WERI-Rb-1 (cell line): ENCODE results near the gene UBXN6.
A peak's percentile ranks its signal among the peaks of the same experiment; 100 is the strongest.

Source experiments
- DNase-seq: peaks from one replicate; pipeline ENCODE4 v3.0.0-alpha.2; 2020
- H3K27ac ChIP-seq: fragments of 250-450 bp; sonication (Bioruptor Pico); 2 replicates; pipeline ENCODE4 v1.5.1; 2020; ENCODE audit warnings: mild to moderate bottlenecking, moderate library complexity
- H3K27me3 ChIP-seq: fragments of 250-450 bp; sonication (Bioruptor Pico); 2 replicates; pipeline ENCODE4 v1.5.1; 2021; ENCODE audit warnings: mild to moderate bottlenecking, low read depth, moderate library complexity; ENCODE audit not compliant: insufficient read depth, severe bottlenecking
- H3K36me3 ChIP-seq: fragments of 250-450 bp; sonication (Bioruptor Pico); 2 replicates; pipeline ENCODE4 v1.5.1; 2020; ENCODE audit warnings: mild to moderate bottlenecking, moderate library complexity
- H3K4me3 ChIP-seq: 2 replicates; pipeline ENCODE4 v1.5.1; 2011; ENCODE audit warnings: low read depth, mild to moderate bottlenecking, control low read depth, low read length
- H3K9me3 ChIP-seq: fragments of 250-450 bp; sonication (Bioruptor Pico); 2 replicates; pipeline ENCODE4 v1.5.1; 2021; ENCODE audit warnings: mild to moderate bottlenecking, moderate library complexity; ENCODE audit not compliant: severe bottlenecking
- TF ChIP-seq, protein P1 (sequence below): IDR thresholded peaks from 2 replicates; pipeline ENCODE4 v1.5.1; 2011; ENCODE audit warnings: low read depth, mild to moderate bottlenecking, control low read depth, inconsistent platforms, low read length

UBXN6 gene

DNA sequence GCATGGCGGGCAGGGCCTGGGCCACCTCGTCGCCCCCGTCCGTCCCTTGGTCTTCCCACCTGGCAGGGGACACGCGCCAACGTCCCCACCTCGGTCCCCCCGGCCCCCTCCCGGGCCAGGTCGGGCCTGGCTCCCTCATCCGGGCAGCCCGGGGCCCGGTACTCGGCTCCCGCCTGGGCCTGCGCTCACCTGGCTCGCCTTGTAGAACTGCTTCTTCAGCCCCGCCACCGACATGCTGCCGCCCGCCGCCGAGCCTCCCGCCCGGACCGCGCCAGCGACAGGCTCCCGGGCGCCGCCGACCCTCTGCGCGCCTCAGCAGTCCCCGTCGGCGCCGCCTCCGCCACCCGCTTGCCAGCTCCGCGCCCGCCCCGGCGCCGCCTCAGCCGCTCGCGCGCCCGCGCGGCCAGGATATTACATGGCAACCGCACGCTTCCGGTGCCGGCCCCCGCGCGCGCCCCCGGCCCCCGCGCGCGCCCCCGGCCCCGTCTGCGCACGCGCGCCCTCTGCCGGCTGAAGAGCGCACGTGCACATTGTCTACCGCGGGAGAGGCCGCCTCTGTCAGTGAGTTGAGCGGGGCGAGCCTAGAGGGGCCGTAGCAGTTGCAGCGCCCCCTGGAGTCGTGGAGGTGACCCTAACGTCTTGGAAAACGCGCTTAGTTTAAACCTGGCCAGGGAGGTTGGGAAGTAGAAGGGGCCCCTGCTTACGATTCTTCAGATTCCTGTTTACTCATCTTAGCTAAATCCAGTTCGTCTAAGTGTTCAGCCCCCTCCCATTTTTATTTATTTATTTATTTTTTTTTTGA, 57.3 kb downstream of the UBXN6 start, which contains the start of gene SH3GL1:
TSS of gene SH3GL1 (minus strand) at position 413 of the 802 bp plus-strand sequence. CDS start at position 234, 179 bp downstream.
- no peaks in the 10 kb centered on the region for H3K27me3 ChIP-seq
- peaks cover 52% of the 10 kb centered on the region for H3K36me3 ChIP-seq
- peak within 1 kb of the TSS; percentile 89 for H3K27ac ChIP-seq
- TF ChIP-seq, protein P1, sequence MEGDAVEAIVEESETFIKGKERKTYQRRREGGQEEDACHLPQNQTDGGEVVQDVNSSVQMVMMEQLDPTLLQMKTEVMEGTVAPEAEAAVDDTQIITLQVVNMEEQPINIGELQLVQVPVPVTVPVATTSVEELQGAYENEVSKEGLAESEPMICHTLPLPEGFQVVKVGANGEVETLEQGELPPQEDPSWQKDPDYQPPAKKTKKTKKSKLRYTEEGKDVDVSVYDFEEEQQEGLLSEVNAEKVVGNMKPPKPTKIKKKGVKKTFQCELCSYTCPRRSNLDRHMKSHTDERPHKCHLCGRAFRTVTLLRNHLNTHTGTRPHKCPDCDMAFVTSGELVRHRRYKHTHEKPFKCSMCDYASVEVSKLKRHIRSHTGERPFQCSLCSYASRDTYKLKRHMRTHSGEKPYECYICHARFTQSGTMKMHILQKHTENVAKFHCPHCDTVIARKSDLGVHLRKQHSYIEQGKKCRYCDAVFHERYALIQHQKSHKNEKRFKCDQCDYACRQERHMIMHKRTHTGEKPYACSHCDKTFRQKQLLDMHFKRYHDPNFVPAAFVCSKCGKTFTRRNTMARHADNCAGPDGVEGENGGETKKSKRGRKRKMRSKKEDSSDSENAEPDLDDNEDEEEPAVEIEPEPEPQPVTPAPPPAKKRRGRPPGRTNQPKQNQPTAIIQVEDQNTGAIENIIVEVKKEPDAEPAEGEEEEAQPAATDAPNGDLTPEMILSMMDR, result peak; percentile 93
- peak within 1 kb of the TSS; percentile 90 for H3K4me3 ChIP-seq
- peak; percentile 84 for DNase-seq
- H3K9me3 ChIP-seq, result no peaks in the 10 kb centered on the region

DNA sequence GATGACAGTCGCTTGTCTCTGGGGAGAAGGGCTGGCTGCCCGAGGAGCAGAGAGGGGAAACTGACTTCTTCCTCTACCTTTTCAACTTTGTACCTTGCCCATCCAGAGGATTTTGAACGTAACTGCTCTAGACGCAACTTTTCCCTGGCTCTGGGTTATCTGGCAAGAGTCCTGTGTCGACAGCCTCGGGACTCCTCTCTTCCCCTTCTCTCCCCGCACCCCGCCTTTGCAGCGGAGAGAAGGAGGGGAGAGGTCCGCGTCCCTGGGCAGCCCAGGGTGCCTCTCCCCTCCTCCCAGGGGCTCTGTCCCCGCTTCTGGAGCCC, 57.8 kb downstream of the UBXN6 start:
- Histone ChIP-seq H3K27ac (peak overlapping the region; percentile 89), H3K9me3 (no peaks in the 10 kb centered on the region), H3K27me3 (no peaks in the 10 kb centered on the region), H3K4me3 (peak overlapping the region; percentile 90), H3K36me3 (peaks cover 52% of the 10 kb centered on the region)
- TF ChIP-seq, protein P1, result no peak
- DNase-seq, result no peak

DNA sequence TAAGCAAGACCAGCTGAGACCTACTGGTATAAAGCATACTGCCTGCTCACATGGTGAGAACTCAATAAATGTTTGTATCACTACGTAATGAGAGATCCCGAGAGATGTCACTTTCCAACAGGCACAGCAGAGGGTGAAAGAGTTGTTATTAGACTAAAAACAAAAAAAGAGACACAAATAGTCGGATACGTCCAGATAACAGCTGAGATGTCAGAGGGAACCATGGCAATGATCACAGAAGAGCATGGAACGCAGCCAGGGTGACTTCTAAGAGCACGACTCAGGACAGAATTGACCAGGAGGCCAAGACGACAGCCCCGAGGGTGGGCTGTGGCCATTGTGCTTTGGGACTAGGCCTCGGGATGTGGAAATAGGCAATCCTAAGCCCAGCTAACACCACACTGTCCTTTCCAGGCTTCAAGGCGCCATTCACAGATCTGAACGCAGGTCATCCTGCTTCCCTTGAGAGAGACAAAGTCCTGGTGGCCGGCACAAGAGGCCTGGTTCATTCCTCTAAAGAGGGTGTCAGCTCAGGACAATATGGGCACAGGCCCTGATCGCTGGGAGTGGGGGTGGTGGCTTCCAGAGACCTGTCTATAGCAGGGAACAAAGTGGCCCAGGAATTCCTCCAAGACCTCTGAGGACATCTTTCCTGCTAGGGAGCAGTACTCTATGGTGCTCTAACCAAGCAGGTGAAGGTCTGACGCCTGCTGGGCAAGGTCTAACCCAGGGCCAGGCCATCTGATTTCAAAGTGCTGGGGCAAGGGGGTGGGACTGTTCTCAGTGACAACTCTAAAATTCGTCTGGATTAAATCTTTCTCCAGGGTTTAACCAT, 60.4 kb downstream of the UBXN6 start:
- Histone ChIP-seq H3K36me3 (peaks cover 39% of the 10 kb centered on the region), H3K4me3 (no peak overlapping the region), H3K27ac (no peak overlapping the region), H3K27me3 (no peaks in the 10 kb centered on the region), H3K9me3 (no peaks in the 10 kb centered on the region)
- TF ChIP-seq, protein P1, result no peak
- DNase-seq, result no peak
